MM.1S (cell line): Measurements from ENCODE around the gene PTPRG.

Experiments used
- DNase-seq: peaks from one replicate; pipeline ENCODE4 v3.0.0-alpha.2; 2015
- H2AFZ ChIP-seq: fragments of 300-600 bp; sonication (generic); 2 replicates; pipeline ENCODE4 v1.6.0; 2016; ENCODE audit warnings: antibody characterized with exemption, low read length
- H3F3A ChIP-seq: fragments of 300-600 bp; sonication (generic); 2 replicates; pipeline ENCODE4 v1.6.1; 2016; ENCODE audit warnings: mild to moderate bottlenecking, antibody characterized with exemption, low read length, moderate library complexity, mixed read lengths; ENCODE audit not compliant: insufficient read depth
- H3K27ac ChIP-seq: fragments of 300-600 bp; sonication (generic); 2 replicates; pipeline ENCODE4 v1.5.1; 2016; ENCODE audit warnings: mild to moderate bottlenecking, low read length
- H3K27me3 ChIP-seq: fragments of 300-600 bp; sonication (generic); replicated peaks from 2 replicates; pipeline ENCODE4 v1.6.0; 2016; ENCODE audit warnings: low read length; ENCODE audit not compliant: insufficient read depth
- H3K36me3 ChIP-seq: fragments of 300-600 bp; sonication (generic); replicated peaks from 2 replicates; pipeline ENCODE4 v1.6.1; 2016; ENCODE audit warnings: mild to moderate bottlenecking, low read length, mixed read lengths; ENCODE audit not compliant: insufficient read depth
- H3K4me1 ChIP-seq: fragments of 300-600 bp; sonication (generic); 2 replicates; pipeline ENCODE4 v1.6.1; 2016; ENCODE audit warnings: low read length, mixed read lengths
- H3K4me2 ChIP-seq: fragments of 300-600 bp; sonication (generic); 2 replicates; pipeline ENCODE4 v1.6.0; 2016; ENCODE audit warnings: low read depth, low read length
- H3K4me3 ChIP-seq: fragments of 300-600 bp; sonication (generic); 2 replicates; pipeline ENCODE4 v1.5.1; 2016; ENCODE audit warnings: low read length, mixed read lengths
- H3K79me2 ChIP-seq: fragments of 300-600 bp; sonication (generic); 2 replicates; pipeline ENCODE4 v1.6.1; 2016; ENCODE audit warnings: mixed run types, low read length, mixed read lengths
- H3K9ac ChIP-seq: fragments of 300-600 bp; sonication (generic); 2 replicates; pipeline ENCODE4 v1.6.1; 2016; ENCODE audit warnings: low read length, mixed read lengths
- H3K9me2 ChIP-seq: fragments of 300-600 bp; sonication (generic); replicated peaks from 2 replicates; pipeline ENCODE4 v1.6.1; 2016; ENCODE audit warnings: mild to moderate bottlenecking, low read length, mixed read lengths; ENCODE audit not compliant: insufficient read depth
- H3K9me3 ChIP-seq: fragments of 300-600 bp; sonication (generic); replicated peaks from 2 replicates; pipeline ENCODE4 v1.6.1; 2016; ENCODE audit warnings: mild to moderate bottlenecking, low read length, mixed read lengths; ENCODE audit not compliant: insufficient read depth
- H4K20me1 ChIP-seq: fragments of 300-600 bp; sonication (generic); 2 replicates; pipeline ENCODE4 v1.6.1; 2016; ENCODE audit warnings: mild to moderate bottlenecking, low read length, moderate library complexity, mixed read lengths; ENCODE audit not compliant: insufficient read depth
- EZH2 ChIP-seq: fragments of 300-600 bp; sonication (generic); optimal IDR thresholded peaks from 2 replicates; pipeline ENCODE3; 2017; ENCODE audit warnings: low read depth, mild to moderate bottlenecking, antibody characterized with exemption, low read length, mixed read lengths
- EZH2phosphoT487 ChIP-seq: fragments of 300-600 bp; sonication (generic); IDR thresholded peaks from 2 replicates; pipeline ENCODE4 v1.6.1; 2018; ENCODE audit warnings: antibody characterized with exemption, low read length
- TF ChIP-seq, protein P1 (sequence below): fragments of 300-600 bp; sonication (generic); IDR thresholded peaks from 2 replicates; pipeline ENCODE4 v1.5.1; 2016; ENCODE audit warnings: antibody characterized with exemption, low read length, mixed read lengths

Gene PTPRG

GRCh38 chr3:62284442-62284841, 723.1 kb downstream of the PTPRG start:
- Histone ChIP-seq H3K79me2 (no peaks in the 10 kb centered on the region), H3F3A (no peaks in the 10 kb centered on the region), H3K9ac (no peak overlapping the region), H3K4me3 (no peak overlapping the region), H4K20me1 (no peaks in the 10 kb centered on the region), H3K27me3 (no peaks in the 10 kb centered on the region), H3K27ac (no peak overlapping the region), H3K4me2 (no peak overlapping the region), H3K9me3 (no peaks in the 10 kb centered on the region), H2AFZ (no peak overlapping the region), H3K36me3 (no peaks in the 10 kb centered on the region), H3K4me1 (no peaks in the 10 kb centered on the region), H3K9me2 (no peaks in the 10 kb centered on the region)
- no peak for TF ChIP-seq EZH2phosphoT487
- TF ChIP-seq, protein P1, sequence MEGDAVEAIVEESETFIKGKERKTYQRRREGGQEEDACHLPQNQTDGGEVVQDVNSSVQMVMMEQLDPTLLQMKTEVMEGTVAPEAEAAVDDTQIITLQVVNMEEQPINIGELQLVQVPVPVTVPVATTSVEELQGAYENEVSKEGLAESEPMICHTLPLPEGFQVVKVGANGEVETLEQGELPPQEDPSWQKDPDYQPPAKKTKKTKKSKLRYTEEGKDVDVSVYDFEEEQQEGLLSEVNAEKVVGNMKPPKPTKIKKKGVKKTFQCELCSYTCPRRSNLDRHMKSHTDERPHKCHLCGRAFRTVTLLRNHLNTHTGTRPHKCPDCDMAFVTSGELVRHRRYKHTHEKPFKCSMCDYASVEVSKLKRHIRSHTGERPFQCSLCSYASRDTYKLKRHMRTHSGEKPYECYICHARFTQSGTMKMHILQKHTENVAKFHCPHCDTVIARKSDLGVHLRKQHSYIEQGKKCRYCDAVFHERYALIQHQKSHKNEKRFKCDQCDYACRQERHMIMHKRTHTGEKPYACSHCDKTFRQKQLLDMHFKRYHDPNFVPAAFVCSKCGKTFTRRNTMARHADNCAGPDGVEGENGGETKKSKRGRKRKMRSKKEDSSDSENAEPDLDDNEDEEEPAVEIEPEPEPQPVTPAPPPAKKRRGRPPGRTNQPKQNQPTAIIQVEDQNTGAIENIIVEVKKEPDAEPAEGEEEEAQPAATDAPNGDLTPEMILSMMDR = no peak
- TF ChIP-seq EZH2 = no peak
- DNase-seq = no peak

GRCh38 chr3:62287392-62287927, 726.1 kb downstream of the PTPRG start:
- Histone ChIP-seq H2AFZ (no peak overlapping the region), H3K27me3 (no peaks in the 10 kb centered on the region), H3K79me2 (no peaks in the 10 kb centered on the region), H3K9me3 (no peaks in the 10 kb centered on the region), H3K36me3 (no peaks in the 10 kb centered on the region), H3K9me2 (no peaks in the 10 kb centered on the region), H3F3A (no peaks in the 10 kb centered on the region), H4K20me1 (no peaks in the 10 kb centered on the region), H3K4me2 (no peak overlapping the region), H3K27ac (no peak overlapping the region), H3K9ac (no peak overlapping the region), H3K4me1 (no peaks in the 10 kb centered on the region), H3K4me3 (no peak overlapping the region)
- DNase-seq = no peak
- TF ChIP-seq EZH2phosphoT487 (no peak), EZH2 (no peak)
- TF ChIP-seq, protein P1 = no peak

GRCh38 chr3:62289922-62290321, 728.6 kb downstream of the PTPRG start:
- no peak overlapping the region for H2AFZ ChIP-seq
- no peak overlapping the region for H3K4me3 ChIP-seq
- H3K9ac ChIP-seq = no peak overlapping the region
- no peak for DNase-seq
- no peaks in the 10 kb centered on the region for H3K79me2 ChIP-seq
- TF ChIP-seq, protein P1 = no peak
- TF ChIP-seq EZH2phosphoT487 = no peak
- TF ChIP-seq EZH2 = no peak
- H3K4me1 ChIP-seq = no peaks in the 10 kb centered on the region
- H4K20me1 ChIP-seq = no peaks in the 10 kb centered on the region
- H3K27me3 ChIP-seq = no peaks in the 10 kb centered on the region
- H3K36me3 ChIP-seq = no peaks in the 10 kb centered on the region
- no peaks in the 10 kb centered on the region for H3K9me3 ChIP-seq
- H3K9me2 ChIP-seq = no peaks in the 10 kb centered on the region
- no peaks in the 10 kb centered on the region for H3F3A ChIP-seq
- H3K27ac ChIP-seq = no peak overlapping the region
- no peak overlapping the region for H3K4me2 ChIP-seq
